SK-N-MC (cell line): ENCODE measurements around the gene APOBEC3A.
"Not testable (repeated sequence)": the region's sequence is repeated elsewhere in the genome, so short reads cannot be mapped to it uniquely, and the experiment has no call there.

Experiments
- DNase-seq: peaks from one replicate; pipeline ENCODE4 v3.0.0-alpha.2; 2011; ENCODE audit warnings: low read depth, low spot score
- H3K27ac ChIP-seq: fragments of 200-600 bp; sonication (generic); 2 replicates; pipeline ENCODE4 v1.5.1; 2016; ENCODE audit warnings: mixed run types
- H3K36me3 ChIP-seq: fragments of 200-600 bp; sonication (generic); 2 replicates; pipeline ENCODE4 v1.6.1; 2017; ENCODE audit warnings: antibody characterized with exemption, low read length, mixed read lengths; ENCODE audit not compliant: insufficient read depth
- H3K4me3 ChIP-seq: fragments of 200-600 bp; sonication (generic); 2 replicates; pipeline ENCODE4 v1.5.1; 2016
- H3K9ac ChIP-seq: fragments of 200-600 bp; sonication (generic); 2 replicates; pipeline ENCODE4 v1.8.0; 2017; ENCODE audit warnings: mixed run types, mixed read lengths; ENCODE audit not compliant: insufficient read length
- H3K9me3 ChIP-seq: fragments of 200-600 bp; sonication (generic); 2 replicates; pipeline ENCODE4 v1.6.1; 2017; ENCODE audit warnings: low read depth, mild to moderate bottlenecking, antibody characterized with exemption, low read length, moderate library complexity, mixed read lengths
- EZH2 ChIP-seq: fragments of 200-600 bp; sonication (generic); IDR thresholded peaks from one replicate; pipeline ENCODE4 v1.6.1; 2017; ENCODE audit warnings: antibody characterized with exemption
- FOXP2 ChIP-seq: optimal IDR thresholded peaks from 2 replicates; pipeline ENCODE3; 2011; ENCODE audit warnings: mild to moderate bottlenecking, moderate library complexity; ENCODE audit not compliant: insufficient read depth; ENCODE audit errors: extremely low read length, control extremely low read depth
- POLR2AphosphoS5 ChIP-seq: IDR thresholded peaks from 2 replicates; pipeline ENCODE4 v1.6.1; 2012; ENCODE audit warnings: mild to moderate bottlenecking, low read depth, low read length, borderline replicate concordance

Gene APOBEC3A

DNA sequence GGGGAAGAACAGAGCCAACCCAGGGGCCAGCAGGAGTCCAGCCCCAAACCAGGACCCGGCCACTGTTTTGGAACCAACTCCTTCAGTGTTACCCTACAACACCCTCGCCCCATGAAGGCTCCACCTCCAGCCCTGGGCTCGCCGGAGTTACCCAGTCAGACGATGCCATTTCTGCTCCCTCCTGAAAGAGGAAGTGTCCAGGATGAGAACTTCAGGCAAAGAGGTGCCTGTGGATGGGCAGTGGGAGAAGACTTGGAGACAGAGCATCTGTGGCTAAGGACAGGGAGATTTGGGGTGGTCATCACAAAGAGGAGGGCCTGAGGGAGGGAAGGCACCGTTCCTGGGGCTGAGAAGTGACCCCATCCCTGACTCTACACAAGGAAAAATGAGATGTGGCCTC lies 38.7 kb downstream of the APOBEC3A start:
- no peak overlapping the region for H3K9ac ChIP-seq
- H3K4me3 ChIP-seq: no peak overlapping the region
- H3K27ac ChIP-seq: no peak overlapping the region
- H3K36me3 ChIP-seq: no peaks in the 10 kb centered on the region
- TF ChIP-seq EZH2 (no peak), POLR2AphosphoS5 (no peak), FOXP2 (no peak)
- H3K9me3 ChIP-seq: no peaks in the 10 kb centered on the region
- no peak for DNase-seq

DNA sequence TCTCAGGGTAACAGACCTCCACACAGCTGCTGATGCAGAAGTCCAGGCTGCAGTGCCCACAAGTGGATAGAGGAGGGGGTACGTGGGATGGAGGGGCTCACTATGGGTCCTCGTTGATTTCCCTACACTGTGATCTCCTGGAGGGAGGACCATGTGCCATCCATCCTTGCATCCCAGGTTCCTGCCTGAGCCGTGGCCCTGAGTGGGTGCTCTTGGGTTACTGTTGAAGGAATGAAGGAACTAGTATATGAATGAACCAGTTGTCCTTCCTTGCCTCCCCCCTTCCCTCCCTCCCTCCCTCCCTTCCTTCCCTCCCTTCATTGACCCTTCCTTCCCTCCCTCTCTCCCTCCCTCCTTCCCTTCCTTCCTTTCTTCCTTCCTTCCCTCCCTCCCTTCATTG lies 40.1 kb downstream of the APOBEC3A start:
- Histone ChIP-seq H3K4me3 (no peak overlapping the region), H3K27ac (no peak overlapping the region), H3K9me3 (no peaks in the 10 kb centered on the region), H3K36me3 (no peaks in the 10 kb centered on the region), H3K9ac (no peak overlapping the region)
- no peak for DNase-seq
- no peak for TF ChIP-seq POLR2AphosphoS5
- no peak for TF ChIP-seq FOXP2
- TF ChIP-seq EZH2: no peak

DNA sequence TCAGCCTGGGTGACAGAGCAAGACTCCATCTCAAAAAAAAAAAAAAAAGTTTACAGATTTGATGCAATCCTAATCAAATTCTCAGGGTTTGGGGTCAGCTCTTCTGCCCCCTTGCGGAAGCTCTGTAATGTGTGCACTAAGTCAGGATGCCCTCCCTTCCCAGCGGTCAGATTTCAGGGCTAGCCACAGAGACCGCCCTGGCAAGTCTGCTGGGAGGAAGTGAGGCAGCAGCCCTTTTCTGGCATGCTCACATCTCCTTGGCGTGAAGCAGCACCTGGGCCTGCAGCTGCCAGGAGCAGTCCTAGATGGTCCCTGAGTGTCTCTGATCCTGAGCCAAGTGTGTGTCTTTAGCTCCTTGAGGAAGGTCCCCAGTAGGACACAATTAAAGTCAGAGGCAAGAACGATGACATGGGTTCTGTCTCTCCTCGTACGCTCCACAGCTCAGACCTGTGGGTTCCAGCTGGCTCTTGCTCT lies 45.8 kb downstream of the APOBEC3A start:
- Histone ChIP-seq H3K27ac (no peak overlapping the region), H3K9me3 (no peaks in the 10 kb centered on the region), H3K4me3 (no peak overlapping the region), H3K36me3 (no peaks in the 10 kb centered on the region), H3K9ac (no peak overlapping the region)
- DNase-seq: peak; percentile 16
- TF ChIP-seq FOXP2 (no peak), POLR2AphosphoS5 (no peak), EZH2 (no peak)

DNA sequence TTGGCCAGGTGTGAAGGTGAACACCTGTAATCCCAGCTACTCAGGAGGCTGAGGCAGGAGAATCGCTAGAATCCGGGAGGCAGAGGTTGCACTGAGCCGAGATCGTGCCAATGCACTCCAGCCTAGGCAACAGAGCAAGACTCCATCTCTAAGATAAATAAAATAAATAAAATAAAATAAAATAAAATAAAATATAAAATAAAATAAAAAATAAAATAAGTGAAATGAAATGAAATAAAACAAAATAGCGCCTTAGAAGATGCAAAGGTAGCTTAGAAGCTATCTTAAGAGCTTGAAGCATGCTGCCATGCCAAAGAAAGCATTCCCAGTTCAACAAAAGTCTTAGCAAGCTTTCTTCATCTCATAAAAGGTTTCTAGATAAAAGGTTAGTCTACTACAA lies 49.8 kb downstream of the APOBEC3A start:
- no peak overlapping the region for H3K9ac ChIP-seq
- H3K36me3 ChIP-seq: no peaks in the 10 kb centered on the region
- H3K4me3 ChIP-seq: no peak overlapping the region
- TF ChIP-seq POLR2AphosphoS5 (no peak), EZH2 (no peak), FOXP2 (no peak)
- no peaks in the 10 kb centered on the region for H3K9me3 ChIP-seq
- no peak overlapping the region for H3K27ac ChIP-seq
- no peak for DNase-seq

DNA sequence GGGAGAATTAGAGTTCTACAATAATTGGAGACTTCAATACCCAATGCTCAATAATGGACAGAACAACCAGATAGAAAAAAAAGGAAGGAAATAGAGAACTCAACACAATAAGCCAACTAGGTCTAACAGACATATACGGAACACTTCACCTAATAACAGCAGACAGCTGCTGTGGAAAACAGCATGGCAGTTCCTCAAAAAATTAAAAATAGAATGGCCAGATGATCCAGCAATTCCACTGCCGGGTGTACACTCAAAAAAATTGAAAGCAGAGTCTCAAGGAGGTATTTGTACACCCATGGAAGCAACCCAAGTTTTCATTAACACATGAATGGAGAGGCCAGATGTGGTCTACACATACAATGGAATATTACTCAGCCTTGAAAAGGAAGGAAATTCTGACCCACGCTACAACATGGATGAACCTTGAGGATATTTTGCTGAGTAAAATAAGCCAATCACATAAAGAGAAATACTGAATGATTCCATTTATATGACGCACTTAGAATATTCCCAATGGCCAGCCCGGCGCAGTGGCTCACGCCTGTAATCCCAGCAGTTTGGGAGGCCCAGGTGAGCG lies 51.0 kb downstream of the APOBEC3A start:
- not testable (repeated sequence) for H3K9ac ChIP-seq, H3K27ac ChIP-seq, H3K4me3 ChIP-seq, H3K9me3 ChIP-seq, H3K36me3 ChIP-seq, DNase-seq

DNA sequence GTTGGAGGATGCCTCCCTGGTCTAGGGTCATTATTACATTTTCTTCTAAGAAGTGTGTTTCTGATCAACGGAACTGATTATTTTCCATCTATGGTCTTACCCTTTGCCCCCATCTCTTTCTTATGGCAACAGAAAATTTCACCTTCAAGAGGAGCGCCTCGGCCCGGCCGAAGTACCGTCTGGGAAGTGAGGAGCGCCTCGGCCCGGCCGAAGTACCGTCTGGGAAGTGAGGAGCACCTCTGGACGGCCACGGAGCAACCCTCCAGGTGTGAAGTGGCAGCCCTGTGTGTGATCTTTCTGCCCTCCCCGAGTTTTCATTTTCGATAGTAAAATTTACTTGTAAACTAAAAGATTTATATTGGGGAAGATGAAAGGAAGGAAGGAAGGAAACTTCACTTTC lies 53.5 kb downstream of the APOBEC3A start:
- no peak overlapping the region for H3K9ac ChIP-seq

More for the DNA sequence above, 53.5 kb downstream of the APOBEC3A start:
- Histone ChIP-seq H3K9me3 (no peaks in the 10 kb centered on the region), H3K27ac (no peak overlapping the region), H3K4me3 (no peak overlapping the region), H3K36me3 (no peaks in the 10 kb centered on the region)
- TF ChIP-seq POLR2AphosphoS5: no peak
- no peak for TF ChIP-seq FOXP2
- TF ChIP-seq EZH2: no peak
- DNase-seq: no peak
